Endothelial cell of umbilical vein (primary cell): Measurements from ENCODE around the gene ARHGEF17.

Experiments
- EZH2 ChIP-seq: IDR thresholded peaks from 2 replicates; pipeline ENCODE4 v1.6.1; 2012; ENCODE audit warnings: borderline replicate concordance, low read depth, mild to moderate bottlenecking, moderate library complexity, low read length, inconsistent platforms; ENCODE audit not compliant: severe bottlenecking
- POLR2A ChIP-seq: IDR thresholded peaks from 2 replicates; pipeline ENCODE4 v1.6.1; 2012; ENCODE audit warnings: low read depth, mild to moderate bottlenecking, control low read depth, low read length
- POLR2AphosphoS5 ChIP-seq: IDR thresholded peaks from 2 replicates; pipeline ENCODE4 v1.6.1; 2012; ENCODE audit warnings: low read depth, mild to moderate bottlenecking, control low read depth, low read length, moderate library complexity; ENCODE audit not compliant: insufficient read depth
- TF ChIP-seq, protein P1 (sequence below), 2 donors: IDR thresholded peaks; 1 replicate in 1 of 2; 2 replicates in 1 of 2; pipeline ENCODE4 v1.5.1; 2011; ENCODE audit warnings: low read length in 2 of 2, mild to moderate bottlenecking in 2 of 2, moderate library complexity in 2 of 2, control low read depth in 1 of 2, inconsistent platforms in 1 of 2, low read depth in 1 of 2; ENCODE audit not compliant: insufficient read depth in 1 of 2; ENCODE audit errors: extremely low read depth in 1 of 2

DNA sequence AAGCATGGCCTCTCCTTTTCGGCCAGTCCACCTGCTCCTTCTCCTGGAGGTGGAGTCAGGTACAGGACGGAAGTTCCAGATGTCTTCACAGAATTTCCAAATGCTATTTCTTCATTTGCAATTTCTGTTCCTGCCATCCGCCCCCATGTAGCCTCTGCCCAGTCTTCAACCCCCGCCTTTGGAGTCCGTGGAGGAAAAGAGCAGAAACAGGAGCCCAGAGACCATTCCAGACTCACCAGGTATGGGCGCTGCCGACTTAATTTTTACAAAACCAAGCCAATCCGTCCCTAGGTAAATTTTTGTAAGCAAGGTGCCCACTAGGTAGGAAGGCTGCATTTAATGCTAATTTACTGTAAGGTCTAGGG is 97.1 kb downstream of the ARHGEF17 start:
- no peak for TF ChIP-seq EZH2
- TF ChIP-seq, protein P1, sequence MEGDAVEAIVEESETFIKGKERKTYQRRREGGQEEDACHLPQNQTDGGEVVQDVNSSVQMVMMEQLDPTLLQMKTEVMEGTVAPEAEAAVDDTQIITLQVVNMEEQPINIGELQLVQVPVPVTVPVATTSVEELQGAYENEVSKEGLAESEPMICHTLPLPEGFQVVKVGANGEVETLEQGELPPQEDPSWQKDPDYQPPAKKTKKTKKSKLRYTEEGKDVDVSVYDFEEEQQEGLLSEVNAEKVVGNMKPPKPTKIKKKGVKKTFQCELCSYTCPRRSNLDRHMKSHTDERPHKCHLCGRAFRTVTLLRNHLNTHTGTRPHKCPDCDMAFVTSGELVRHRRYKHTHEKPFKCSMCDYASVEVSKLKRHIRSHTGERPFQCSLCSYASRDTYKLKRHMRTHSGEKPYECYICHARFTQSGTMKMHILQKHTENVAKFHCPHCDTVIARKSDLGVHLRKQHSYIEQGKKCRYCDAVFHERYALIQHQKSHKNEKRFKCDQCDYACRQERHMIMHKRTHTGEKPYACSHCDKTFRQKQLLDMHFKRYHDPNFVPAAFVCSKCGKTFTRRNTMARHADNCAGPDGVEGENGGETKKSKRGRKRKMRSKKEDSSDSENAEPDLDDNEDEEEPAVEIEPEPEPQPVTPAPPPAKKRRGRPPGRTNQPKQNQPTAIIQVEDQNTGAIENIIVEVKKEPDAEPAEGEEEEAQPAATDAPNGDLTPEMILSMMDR (IDR thresholded peaks at IDR 0.05; ENCODE audit: extremely low read depth in 1 of 2, insufficient read depth in 1 of 2, low read depth in 1 of 2, low read length in 2 of 2) = no peak
- no peak for TF ChIP-seq POLR2A
- no peak for TF ChIP-seq POLR2AphosphoS5
